Motor neuron (in vitro differentiated cells): Measurements from ENCODE around the gene RASSF5. TPM values are rescaled to one million over a fixed set of nuclear protein-coding genes. Genes with fewer than 3 reads are reported as not detected.
A peak's percentile ranks its signal among the peaks of the same experiment; 100 is the strongest.

Experiments
- ATAC-seq, 8 experiments: fragments of 200-7000 bp; cut with Tn5 transposase; replicated peaks in 6 of 8; 2 replicates each; pipeline ENCODE4 v1.8.0; 2021; ENCODE audit warnings: mild to moderate bottlenecking in 8 of 8, moderate library complexity in 8 of 8
- H3K27ac ChIP-seq, 2 donors: fragments of 250-450 bp; sonication (Bioruptor Pico); 2 replicates each; pipeline ENCODE4 v1.9.0; 2021; ENCODE audit warnings: antibody characterized with exemption in 2 of 2, mild to moderate bottlenecking in 2 of 2, moderate library complexity in 1 of 2
- H3K4me1 ChIP-seq, 2 donors: fragments of 250-450 bp; sonication (Bioruptor Pico); replicated peaks in 1 of 2; 2 replicates each; pipeline ENCODE4 v1.6.1; 2021; ENCODE audit warnings: antibody characterized with exemption in 2 of 2, mild to moderate bottlenecking in 2 of 2, moderate library complexity in 1 of 2
- H3K4me3 ChIP-seq, 5 donors: fragments of 250-450 bp; sonication (Bioruptor Pico); 2 replicates each; pipeline ENCODE4 v1.9.0; 2021; ENCODE audit warnings: antibody characterized with exemption in 5 of 5, mild to moderate bottlenecking in 5 of 5, moderate library complexity in 4 of 5
- WGBS, 10 experiments: fragments of 450-650 bp; shearing (Covaris generic); methylation state at CpG; one replicate each; pipeline ENCODE4 v1.0.0; 2022; 5-methylcytosine and 5-hydroxymethylcytosine counted together
- in situ Hi-C, 9 experiments: fragments of 400-800 bp; cut with MboI; loops; one replicate each; pipeline ENCODE4 v1.15.0; 2021; ENCODE audit warnings: low sequenced_read_pairs in 9 of 9, low pct_unique_long_range_greater_than_20kb in 2 of 9; ENCODE audit not compliant: unreplicated experiment in 9 of 9
- total RNA-seq, 8 experiments: library from RNA; unstranded; fragments of 300-600 nt; gene quantifications; 2 replicates each; pipeline versions ENCODE4 v1.2.3 to v1.2.4, GENCODE V29; 2022

The RASSF5 gene
- 1 to 10 TPM in 7 of 8 experiments, under 1 TPM in 1; 0.81 to 7.6 (median 5.5) TPM for total RNA-seq

GRCh38 chr1:206507284-206508129 is at the start of gene RASSF5:
Gene RASSF5 (plus strand): TSS chr1:206507531. CDS start chr1:206507603, 72 bp downstream.
- WGBS, 10 experiments = no CpG with 5 or more reads among the region's 97 CpGs
- Histone ChIP-seq H3K27ac (no peak within 1 kb of the TSS), H3K4me1 (peaks cover 20 to 22% of the 10 kb centered on the region in 2 donors), H3K4me3 (peak within 1 kb of the TSS; percentile 29 to 39 (median 35))
- in situ Hi-C loops = no loop called here
- peak; percentile 45 to 91 (median 64) for ATAC-seq

GRCh38 chr1:206459703-206460102 is 47.6 kb upstream of the RASSF5 start:
- Histone ChIP-seq H3K4me3 (no peak overlapping the region), H3K27ac (no peak overlapping the region), H3K4me1 (peaks cover 11 to 21% of the 10 kb centered on the region in 2 donors)
- 75 to 100% (median 94%) methylated on average over 1 to 4 of the region's 4 CpGs; no CpG with 5 or more reads in 3 of the 10 experiments for WGBS, 10 experiments
- in situ Hi-C loops = no loop called here
- no peak for ATAC-seq

- no peak for ATAC-seq
- H3K4me1 ChIP-seq = peaks cover 4 to 17% of the 10 kb centered on the region in 2 donors
- in situ Hi-C loops = no loop called here
- H3K27ac ChIP-seq = no peak overlapping the region
- WGBS, 10 experiments = 67 to 100% (median 93%) methylated on average over 1 to 17 of the region's 17 CpGs; no CpG with 5 or more reads in 1 of the 10 experiments
- H3K4me3 ChIP-seq = no peak overlapping the region
These were observed 46.4 kb upstream of the RASSF5 start for GRCh38 chr1:206460836-206461426.

GRCh38 chr1:206461602-206462455 is 45.5 kb upstream of the RASSF5 start:
- Histone ChIP-seq H3K27ac (no peak overlapping the region), H3K4me1 (peaks cover 0 to 13% of the 10 kb centered on the region in 2 donors), H3K4me3 (no peak overlapping the region)
- peak; percentile 21 to 89 (median 62) for ATAC-seq
- in situ Hi-C loops = no loop called here
- 50 to 93% (median 74%) methylated on average over 2 to 9 of the region's 9 CpGs; no CpG with 5 or more reads in 2 of the 10 experiments for WGBS, 10 experiments

- no peak overlapping the region for H3K4me3 ChIP-seq
- peaks cover 0 to 13% of the 10 kb centered on the region in 2 donors for H3K4me1 ChIP-seq
- no peak for ATAC-seq
- in situ Hi-C loops = no loop called here
- H3K27ac ChIP-seq = no peak overlapping the region
- WGBS, 10 experiments = 40 to 100% (median 100%) methylated on average over 1 of the region's 1 CpG; no CpG with 5 or more reads in 4 of the 10 experiments
These were observed 44.2 kb upstream of the RASSF5 start for GRCh38 chr1:206463137-206463536.

GRCh38 chr1:206463911-206464310 is 43.4 kb upstream of the RASSF5 start:
- H3K27ac ChIP-seq = no peak overlapping the region
- H3K4me1 ChIP-seq = peaks cover 0 to 13% of the 10 kb centered on the region in 2 donors
- in situ Hi-C loops = no loop called here
- 83 to 100% (median 91%) methylated on average over 2 to 7 of the region's 8 CpGs; no CpG with 5 or more reads in 3 of the 10 experiments for WGBS, 10 experiments
- no peak overlapping the region for H3K4me3 ChIP-seq
- no peak for ATAC-seq

GRCh38 chr1:206464456-206464964 is 42.8 kb upstream of the RASSF5 start:
- H3K27ac ChIP-seq = no peak overlapping the region
- no peak overlapping the region for H3K4me3 ChIP-seq
- in situ Hi-C loops = no loop called here
- WGBS, 10 experiments = 33 to 93% (median 51%) methylated on average over 1 to 4 of the region's 4 CpGs; no CpG with 5 or more reads in 1 of the 10 experiments
- peak; percentile 48 to 88 (median 74) for ATAC-seq
- H3K4me1 ChIP-seq = peaks cover 0 to 13% of the 10 kb centered on the region in 2 donors

GRCh38 chr1:206465951-206466350 is 41.4 kb upstream of the RASSF5 start:
- 52 to 100% (median 82%) methylated on average over 1 to 2 of the region's 2 CpGs for WGBS, 10 experiments
- no peak for ATAC-seq
- H3K27ac ChIP-seq = no peak overlapping the region
- in situ Hi-C loops = no loop called here
- H3K4me1 ChIP-seq = peaks cover 5 to 27% of the 10 kb centered on the region in 2 donors
- H3K4me3 ChIP-seq = no peak overlapping the region

- ATAC-seq = no peak
- in situ Hi-C loops = no loop called here
- 49 to 81% (median 71%) methylated on average over 2 to 15 of the region's 15 CpGs for WGBS, 10 experiments
- no peak overlapping the region for H3K4me3 ChIP-seq
- no peak overlapping the region for H3K27ac ChIP-seq
- H3K4me1 ChIP-seq = peaks cover 5 to 33% of the 10 kb centered on the region in 2 donors
These were observed 40.3 kb upstream of the RASSF5 start for GRCh38 chr1:206466840-206467649.

- 40 to 100% (median 75%) methylated on average over 1 to 9 of the region's 9 CpGs; no CpG with 5 or more reads in 3 of the 10 experiments for WGBS, 10 experiments
- Histone ChIP-seq H3K4me3 (no peak overlapping the region), H3K4me1 (peaks cover 5 to 37% of the 10 kb centered on the region in 2 donors), H3K27ac (no peak overlapping the region)
- in situ Hi-C loops = no loop called here
- peak in 1 of 8 experiments; percentile 7 for ATAC-seq
These were observed 39.4 kb upstream of the RASSF5 start for GRCh38 chr1:206467915-206468314.

- peaks cover 5 to 37% of the 10 kb centered on the region in 2 donors for H3K4me1 ChIP-seq
- in situ Hi-C loops = no loop called here
- no peak overlapping the region for H3K4me3 ChIP-seq
- no peak overlapping the region for H3K27ac ChIP-seq
- WGBS, 10 experiments = 26 to 100% (median 80%) methylated on average over 1 to 3 of the region's 3 CpGs; no CpG with 5 or more reads in 2 of the 10 experiments
- ATAC-seq = no peak
These were observed 38.8 kb upstream of the RASSF5 start for GRCh38 chr1:206468571-206468970.
